ENCODE data around the gene FBXL17.

The FBXL17 gene

DNA sequence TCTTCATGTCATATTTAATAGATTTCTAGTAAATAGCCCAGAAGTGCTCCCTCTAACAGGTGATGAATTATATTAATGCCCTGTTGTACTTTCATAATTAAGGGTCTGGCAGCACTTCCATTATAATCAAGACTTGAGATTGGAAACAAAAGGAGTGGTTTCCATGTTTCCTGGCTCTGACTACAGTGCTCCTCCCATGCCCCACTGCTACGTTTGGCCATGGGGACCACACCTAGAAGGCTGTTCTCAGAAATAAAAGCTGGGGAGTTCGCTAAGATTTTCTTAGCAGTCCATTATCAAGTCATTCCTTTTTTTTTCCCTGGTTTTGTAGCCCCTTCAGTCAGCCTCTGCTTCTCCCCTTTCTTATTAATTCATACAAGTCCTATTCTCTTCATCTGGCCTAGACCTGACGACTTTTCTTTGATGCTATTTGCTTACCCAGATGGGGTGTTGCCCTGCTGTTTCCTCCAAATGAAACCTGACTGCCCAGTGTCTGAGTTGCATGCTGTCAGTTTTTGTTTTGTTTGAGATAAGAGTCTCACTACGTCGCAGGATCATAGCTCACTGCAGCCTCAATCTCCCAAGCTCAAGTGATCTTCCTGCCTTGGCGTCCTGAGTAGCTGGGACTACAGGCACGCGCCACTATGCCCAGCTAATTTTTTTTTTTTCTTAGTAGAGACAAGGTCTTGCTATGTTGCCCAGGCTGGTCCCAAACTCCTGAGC lies 399.0 kb downstream of the FBXL17 start:
- H3K4me1 ChIP-seq = peaks cover 19% of the 10 kb centered on the region
- no peaks in the 10 kb centered on the region for H3K36me3 ChIP-seq (replicated peaks)
- in situ Hi-C loops (cut with MboI; ENCODE audit: low sequenced_read_pairs) = no loop called here
- H3K27me3 ChIP-seq (ENCODE audit: low read depth) = no peaks in the 10 kb centered on the region
- H3K9me3 ChIP-seq = no peaks in the 10 kb centered on the region
- no peak overlapping the region for H3K4me3 ChIP-seq
- no peak for DNase-seq (ENCODE audit: low spot score in 2 of 2)

DNA sequence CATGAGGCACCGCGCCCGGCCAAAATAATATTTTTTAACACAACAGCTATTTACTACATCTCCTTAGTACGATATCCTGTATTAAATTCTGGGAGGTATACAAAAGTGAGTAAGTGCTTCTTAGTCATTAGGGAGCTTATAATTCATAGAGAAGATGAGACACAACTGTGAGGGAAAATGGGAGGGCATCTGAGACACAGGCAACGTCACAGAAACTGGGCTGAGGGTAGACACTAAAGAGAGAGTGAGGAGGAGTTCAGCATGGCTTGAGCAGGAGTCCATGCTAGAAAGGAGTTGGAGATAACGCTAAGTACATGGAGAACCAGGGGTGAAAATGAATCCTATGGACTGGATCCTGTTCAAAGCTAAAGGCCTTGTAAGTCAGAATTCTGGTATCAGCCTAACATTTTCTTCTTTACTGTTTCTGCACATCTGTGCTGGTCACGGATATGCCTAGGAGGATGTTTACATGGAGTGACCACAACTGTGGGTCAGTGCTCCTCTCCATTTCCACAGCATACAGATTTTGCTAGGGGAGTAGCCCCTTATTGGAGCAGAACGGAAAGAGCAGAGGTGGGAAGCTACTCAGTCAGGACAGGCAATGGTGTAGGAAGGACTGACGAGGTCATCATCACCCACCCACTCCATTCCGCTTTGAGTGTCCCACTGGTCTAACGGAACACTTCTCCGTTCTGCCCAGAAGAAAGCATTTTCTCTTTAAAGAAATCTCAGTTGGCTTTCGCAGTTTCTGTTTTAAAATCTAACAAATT lies 400.8 kb downstream of the FBXL17 start:
- no peaks in the 10 kb centered on the region for H3K36me3 ChIP-seq (replicated peaks)
- H3K27me3 ChIP-seq (ENCODE audit: low read depth) = no peaks in the 10 kb centered on the region
- no peak for DNase-seq (ENCODE audit: low spot score in 2 of 2)
- in situ Hi-C loops (cut with MboI; ENCODE audit: low sequenced_read_pairs) = no loop called here
- H3K9me3 ChIP-seq = no peaks in the 10 kb centered on the region
- H3K4me1 ChIP-seq = peaks cover 22% of the 10 kb centered on the region
- H3K4me3 ChIP-seq = no peak overlapping the region

GRCh38 chr5:107979900-107980299 lies 402.0 kb downstream of the FBXL17 start:
- Histone ChIP-seq H3K9me3 (no peaks in the 10 kb centered on the region), H3K27me3 (ENCODE audit: low read depth) (no peaks in the 10 kb centered on the region), H3K36me3 (replicated peaks) (no peaks in the 10 kb centered on the region), H3K4me1 (peaks cover 32% of the 10 kb centered on the region), H3K4me3 (no peak overlapping the region)
- DNase-seq (ENCODE audit: low spot score in 2 of 2) = no peak
- in situ Hi-C loops (cut with MboI; ENCODE audit: low sequenced_read_pairs) = no loop called here

GRCh38 chr5:107979291-107979690 lies 402.6 kb downstream of the FBXL17 start:
- no peak for DNase-seq (ENCODE audit: low spot score in 2 of 2)
- in situ Hi-C loops (cut with MboI; ENCODE audit: low sequenced_read_pairs) = no loop called here
- Histone ChIP-seq H3K4me3 (no peak overlapping the region), H3K9me3 (no peaks in the 10 kb centered on the region), H3K27me3 (ENCODE audit: low read depth) (no peaks in the 10 kb centered on the region), H3K36me3 (replicated peaks) (no peaks in the 10 kb centered on the region), H3K4me1 (peaks cover 38% of the 10 kb centered on the region)

DNA sequence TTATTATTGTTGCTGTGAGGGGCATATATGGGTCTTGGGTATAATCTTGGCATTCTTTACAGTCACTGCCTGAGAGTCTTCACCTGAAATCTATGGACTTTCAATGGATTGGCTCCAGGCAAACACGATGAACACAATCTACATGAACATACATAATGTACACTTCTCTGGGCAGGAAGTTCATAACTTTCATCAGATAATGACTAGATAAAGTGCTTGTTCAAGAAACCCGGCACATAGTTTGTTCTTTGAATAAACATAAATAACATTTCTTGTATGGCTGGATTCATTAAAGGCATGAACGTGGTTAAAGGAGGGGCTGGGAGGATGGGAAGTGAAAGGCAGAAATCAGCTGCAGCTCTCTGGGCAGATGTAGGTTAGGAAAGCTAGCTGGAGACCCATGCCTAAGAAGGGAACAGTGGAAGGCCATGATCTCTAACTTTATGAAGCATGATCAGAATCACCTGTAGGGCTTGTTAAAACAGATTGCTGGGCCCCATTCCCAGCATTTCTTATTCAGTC lies 404.3 kb downstream of the FBXL17 start:
- H3K27me3 ChIP-seq (ENCODE audit: low read depth) = no peaks in the 10 kb centered on the region
- H3K4me3 ChIP-seq = no peak overlapping the region
- no peak for DNase-seq (ENCODE audit: low spot score in 2 of 2)
- H3K9me3 ChIP-seq = no peaks in the 10 kb centered on the region
- no peaks in the 10 kb centered on the region for H3K36me3 ChIP-seq (replicated peaks)
- peaks cover 35% of the 10 kb centered on the region for H3K4me1 ChIP-seq
- in situ Hi-C loops (cut with MboI; ENCODE audit: low sequenced_read_pairs) = no loop called here

- in situ Hi-C loops (cut with MboI; ENCODE audit: low sequenced_read_pairs) = no loop called here
These were observed 406.3 kb downstream of the FBXL17 start for GRCh38 chr5:107975568-107975967.

GRCh38 chr5:107971846-107972245 lies 410.1 kb downstream of the FBXL17 start:
- in situ Hi-C loops (cut with MboI; ENCODE audit: low sequenced_read_pairs) = no loop called here
- no peak overlapping the region for H3K4me3 ChIP-seq
- H3K27me3 ChIP-seq (ENCODE audit: low read depth) = no peaks in the 10 kb centered on the region
- DNase-seq (ENCODE audit: low spot score in 2 of 2) = no peak
- no peaks in the 10 kb centered on the region for H3K9me3 ChIP-seq
- H3K4me1 ChIP-seq = peaks cover 28% of the 10 kb centered on the region
- H3K36me3 ChIP-seq (replicated peaks) = no peaks in the 10 kb centered on the region

More at GRCh38 chr5:107975568-107975967, 406.3 kb downstream of the FBXL17 start:
- Histone ChIP-seq H3K36me3 (replicated peaks) (no peaks in the 10 kb centered on the region), H3K9me3 (no peaks in the 10 kb centered on the region), H3K27me3 (ENCODE audit: low read depth) (no peaks in the 10 kb centered on the region), H3K4me1 (peaks cover 24% of the 10 kb centered on the region), H3K4me3 (no peak overlapping the region)
- DNase-seq (ENCODE audit: low spot score in 2 of 2) = peak in 1 of 2 experiments; percentile 57

DNA sequence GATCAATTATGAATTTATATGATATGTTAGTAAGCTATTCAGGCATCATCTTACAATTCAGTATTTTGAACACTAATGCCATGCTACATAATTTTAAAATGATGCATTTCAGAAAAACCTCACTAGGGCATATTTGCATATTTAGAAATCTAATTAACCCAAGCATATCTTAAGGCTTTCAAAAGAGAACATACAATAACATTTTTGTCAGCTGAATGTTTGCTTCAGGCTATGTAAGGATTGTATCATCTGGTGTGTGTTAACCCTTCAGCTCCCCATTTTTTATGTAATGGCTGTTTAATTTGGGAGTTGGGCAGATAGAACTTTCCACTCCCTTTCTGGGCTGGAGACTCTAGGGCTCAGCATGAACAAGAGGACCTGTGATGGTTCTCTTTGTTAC lies 412.1 kb downstream of the FBXL17 start:
- Histone ChIP-seq H3K36me3 (replicated peaks) (no peaks in the 10 kb centered on the region), H3K4me3 (no peak overlapping the region), H3K27me3 (ENCODE audit: low read depth) (no peaks in the 10 kb centered on the region), H3K4me1 (peaks cover 24% of the 10 kb centered on the region), H3K9me3 (no peaks in the 10 kb centered on the region)
- in situ Hi-C loops (cut with MboI; ENCODE audit: low sequenced_read_pairs) = no loop called here
- DNase-seq (ENCODE audit: low spot score in 2 of 2) = no peak

DNA sequence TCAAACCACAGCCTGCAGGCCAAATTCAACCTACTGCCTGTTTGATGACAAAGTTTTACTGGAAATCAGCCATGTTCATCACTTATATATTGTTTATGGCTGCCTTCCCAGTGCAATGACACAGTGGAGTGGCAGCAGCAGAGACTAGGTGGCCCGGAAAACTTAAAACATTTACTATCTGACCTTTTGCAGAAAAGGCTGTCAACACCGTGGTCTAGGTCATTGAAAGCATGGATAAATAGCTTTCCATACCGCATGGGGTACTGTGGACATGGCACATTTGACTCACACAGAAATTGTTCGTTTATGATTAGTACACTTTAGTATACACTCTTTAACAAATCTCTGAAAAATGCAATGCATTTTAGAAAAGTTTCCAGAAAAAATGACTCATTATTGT lies 412.9 kb downstream of the FBXL17 start:
- Histone ChIP-seq H3K4me1 (peaks cover 27% of the 10 kb centered on the region), H3K9me3 (no peaks in the 10 kb centered on the region), H3K36me3 (replicated peaks) (no peaks in the 10 kb centered on the region), H3K4me3 (no peak overlapping the region), H3K27me3 (ENCODE audit: low read depth) (no peaks in the 10 kb centered on the region)
- in situ Hi-C loops (cut with MboI; ENCODE audit: low sequenced_read_pairs) = no loop called here
- no peak for DNase-seq (ENCODE audit: low spot score in 2 of 2)

GRCh38 chr5:107968406-107968843 lies 413.5 kb downstream of the FBXL17 start:
- Histone ChIP-seq H3K4me3 (no peak overlapping the region), H3K9me3 (no peaks in the 10 kb centered on the region), H3K36me3 (replicated peaks) (no peaks in the 10 kb centered on the region), H3K4me1 (peaks cover 29% of the 10 kb centered on the region), H3K27me3 (ENCODE audit: low read depth) (no peaks in the 10 kb centered on the region)
- no peak for DNase-seq (ENCODE audit: low spot score in 2 of 2)
- in situ Hi-C loops (cut with MboI; ENCODE audit: low sequenced_read_pairs) = no loop called here

DNA sequence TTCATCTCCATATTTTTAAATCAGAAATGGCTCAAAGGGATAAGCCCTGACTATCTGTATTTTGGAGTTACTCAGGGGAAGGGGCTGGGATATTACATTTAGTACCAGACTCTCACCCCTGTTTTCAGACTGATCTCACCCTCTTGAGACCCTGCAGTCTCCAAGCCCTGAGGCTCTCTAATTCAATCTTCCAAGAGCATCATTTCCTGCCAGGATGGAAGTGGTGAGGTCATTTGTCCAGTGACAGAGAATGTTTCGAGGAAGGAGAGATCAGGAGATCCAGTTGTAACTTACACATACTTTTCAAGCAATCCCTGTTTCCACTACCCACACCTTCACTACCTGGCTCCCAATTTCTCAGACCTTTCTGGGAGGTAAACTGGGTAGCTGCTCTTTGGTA lies 415.7 kb downstream of the FBXL17 start:
- Histone ChIP-seq H3K36me3 (replicated peaks) (no peaks in the 10 kb centered on the region), H3K4me3 (no peak overlapping the region), H3K4me1 (peaks cover 29% of the 10 kb centered on the region), H3K9me3 (no peaks in the 10 kb centered on the region), H3K27me3 (ENCODE audit: low read depth) (no peaks in the 10 kb centered on the region)
- DNase-seq (ENCODE audit: low spot score in 2 of 2) = no peak
- in situ Hi-C loops (cut with MboI; ENCODE audit: low sequenced_read_pairs) = no loop called here

DNA sequence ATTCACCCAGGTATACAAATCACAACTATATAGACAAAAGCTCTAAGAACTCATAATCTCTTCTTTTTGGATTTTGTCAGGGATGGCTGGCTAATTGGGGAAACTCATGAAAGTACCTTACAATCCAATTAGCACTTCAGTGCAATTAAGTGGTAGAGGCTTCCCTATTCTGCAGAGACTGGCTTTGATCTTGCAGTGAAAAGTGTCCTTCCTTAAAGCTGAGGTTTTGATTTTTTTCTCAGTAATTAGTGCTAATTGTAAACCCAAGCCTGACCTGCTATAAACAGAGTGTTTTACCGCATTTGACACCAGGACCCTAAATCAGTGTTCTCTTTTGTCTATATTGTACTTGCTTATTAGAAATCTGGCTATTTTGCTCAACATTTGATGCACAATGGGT lies 417.2 kb downstream of the FBXL17 start:
- Histone ChIP-seq H3K27me3 (ENCODE audit: low read depth) (no peaks in the 10 kb centered on the region), H3K4me1 (peaks cover 24% of the 10 kb centered on the region), H3K36me3 (replicated peaks) (no peaks in the 10 kb centered on the region), H3K9me3 (no peaks in the 10 kb centered on the region), H3K4me3 (no peak overlapping the region)
- in situ Hi-C loops (cut with MboI; ENCODE audit: low sequenced_read_pairs) = no loop called here
- peak in 1 of 2 experiments; percentile 52 for DNase-seq (ENCODE audit: low spot score in 2 of 2)

DNA sequence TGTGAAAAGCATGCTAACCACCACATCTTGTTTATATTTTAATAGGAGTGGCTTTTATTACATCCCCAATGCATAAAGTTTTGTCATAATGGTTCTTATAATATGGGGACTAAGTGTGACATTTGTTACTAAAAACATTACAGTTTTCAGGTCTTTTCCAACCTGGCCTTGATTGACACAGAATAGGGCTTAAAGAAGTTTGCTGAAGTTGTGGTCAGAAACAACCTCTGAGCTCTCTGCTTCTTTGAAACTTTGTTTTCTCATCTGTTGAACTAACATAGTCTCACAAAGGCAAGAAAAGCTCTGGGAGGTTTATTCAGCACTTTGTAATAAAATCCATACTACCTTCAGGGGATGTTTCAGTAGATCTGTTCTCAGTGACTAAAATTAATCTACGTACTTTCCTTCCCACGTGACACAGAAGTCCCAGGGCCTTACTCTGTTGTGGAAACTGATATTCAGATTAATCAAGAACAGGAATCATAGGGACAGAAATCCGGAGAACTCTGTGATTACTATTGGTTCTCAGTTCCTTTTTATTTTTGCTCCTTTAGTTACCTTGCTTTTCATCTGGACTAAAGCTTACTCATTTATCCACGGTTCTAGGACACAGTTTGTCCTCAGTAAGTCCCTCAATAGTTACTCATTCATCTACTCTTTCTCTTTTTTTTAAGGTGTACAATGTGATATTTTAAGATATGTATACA lies 422.2 kb downstream of the FBXL17 start:
- Histone ChIP-seq H3K4me1 (peaks cover 10% of the 10 kb centered on the region), H3K9me3 (no peaks in the 10 kb centered on the region)
- in situ Hi-C loops (cut with MboI; ENCODE audit: low sequenced_read_pairs) = no loop called here

DNA sequence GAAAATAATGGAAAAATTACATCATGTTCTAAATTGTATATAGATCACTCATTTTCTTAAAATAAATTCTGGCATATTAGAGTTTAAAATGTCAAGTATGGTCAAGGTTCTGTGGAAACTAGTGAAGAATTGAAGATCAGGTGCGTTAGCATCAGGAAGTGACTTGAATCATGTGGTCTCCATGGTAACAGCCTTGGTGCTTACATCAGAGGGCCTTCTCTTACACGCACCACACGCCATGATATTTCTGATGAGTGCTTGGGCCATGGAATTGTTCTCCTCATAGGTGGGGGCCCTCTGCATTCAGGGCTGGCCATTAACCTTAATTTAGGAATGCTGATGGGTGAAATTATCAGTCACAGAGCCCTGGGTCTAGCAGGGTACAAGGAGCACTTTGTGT lies 423.0 kb downstream of the FBXL17 start:
- in situ Hi-C loops (cut with MboI; ENCODE audit: low sequenced_read_pairs) = no loop called here

More for the DNA sequence above, 422.2 kb downstream of the FBXL17 start:
- no peak for DNase-seq (ENCODE audit: low spot score in 2 of 2)
- H3K27me3 ChIP-seq (ENCODE audit: low read depth) = no peaks in the 10 kb centered on the region
- H3K4me3 ChIP-seq = no peak overlapping the region
- H3K36me3 ChIP-seq (replicated peaks) = no peaks in the 10 kb centered on the region

More for the DNA sequence above, 423.0 kb downstream of the FBXL17 start:
- Histone ChIP-seq H3K27me3 (ENCODE audit: low read depth) (no peaks in the 10 kb centered on the region), H3K9me3 (no peaks in the 10 kb centered on the region), H3K4me3 (no peak overlapping the region), H3K4me1 (peaks cover under 1% of the 10 kb centered on the region), H3K36me3 (replicated peaks) (no peaks in the 10 kb centered on the region)
- no peak for DNase-seq (ENCODE audit: low spot score in 2 of 2)
